Measurements from ENCODE around the gene DNAI1.

GRCh38 chr9:34502471-34502870 is 43.9 kb downstream of the DNAI1 start:
- TF ChIP-seq SRF (IDR thresholded peaks at IDR 0.05; ENCODE audit: low read depth in 2 of 2, low read length in 2 of 2) (no peak), CTCF (IDR thresholded peaks at IDR 0.05 in 2 of 3, conservative IDR thresholded peaks at IDR 0.05 in 1 of 3; ENCODE audit: control insufficient read depth in 2 of 3, extremely low read depth in 1 of 3, insufficient read depth in 1 of 3, low read depth in 3 of 3, low read length in 3 of 3) (no peak), USF2 (IDR thresholded peaks at IDR 0.05; ENCODE audit: borderline replicate concordance, low read depth, low read length) (no peak), POLR2AphosphoS5 (IDR thresholded peaks at IDR 0.05; ENCODE audit: low read length) (no peak), PRDM15 (CRISPR knock-in tag; IDR thresholded peaks at IDR 0.05) (no peak), GATAD2B (conservative IDR thresholded peaks at IDR 0.05; ENCODE audit: low read depth) (no peak), CREB1 (IDR thresholded peaks at IDR 0.05; ENCODE audit: low read depth) (no peak), CREM (IDR thresholded peaks at IDR 0.05; ENCODE audit: low read depth) (no peak), SREBF2 (IDR thresholded peaks at IDR 0.05; ENCODE audit: low read length) (no peak), POLR2A (IDR thresholded peaks at IDR 0.05; ENCODE audit: low read depth, low read length) (no peak), MYC (IDR thresholded peaks at IDR 0.05; ENCODE audit: insufficient read depth, insufficient read length, insufficient replicate concordance, low read length, severe bottlenecking) (no peak), EP300 (IDR thresholded peaks at IDR 0.05; ENCODE audit: borderline replicate concordance in 1 of 2, control insufficient read depth in 1 of 2, low read depth in 2 of 2, low read length in 2 of 2) (no peak), HCFC1 (IDR thresholded peaks at IDR 0.05; ENCODE audit: low read length) (no peak), MEF2A (IDR thresholded peaks at IDR 0.05; ENCODE audit: insufficient read depth, low read depth, low read length) (no peak)

Data from GM12878 (cell line).